Brain pericyte (primary cell): ENCODE measurements around the gene ADPGK.

ENCODE experiments used
- DNase-seq: peaks from one replicate; pipeline ENCODE4 v3.0.0-alpha.2; 2012; ENCODE audit warnings: low read depth, low spot score

ADPGK gene

GRCh38 chr15:72790302-72790910 is 6.8 kb upstream of the ADPGK start:
- DNase-seq = no peak

DNA sequence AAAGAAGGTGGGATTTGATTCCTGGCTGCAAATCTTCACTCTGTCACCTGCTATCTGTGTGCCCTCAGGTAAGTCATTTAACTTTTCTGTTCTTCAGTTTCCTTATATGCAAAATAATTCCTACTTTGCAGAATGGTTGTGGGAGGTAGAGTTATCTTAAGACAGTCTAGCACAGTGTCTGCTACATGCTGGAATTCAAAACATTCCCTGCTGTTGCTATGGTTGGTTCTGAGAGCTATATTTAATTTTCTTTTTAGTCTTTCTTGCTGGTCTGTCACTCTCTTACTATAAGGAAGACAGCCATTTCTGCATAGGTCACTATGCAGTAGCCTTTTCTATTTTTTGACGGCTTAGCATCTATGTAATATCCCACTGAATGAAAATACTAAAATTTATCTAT is 4.0 kb upstream of the ADPGK start:
- no peak for DNase-seq

DNA sequence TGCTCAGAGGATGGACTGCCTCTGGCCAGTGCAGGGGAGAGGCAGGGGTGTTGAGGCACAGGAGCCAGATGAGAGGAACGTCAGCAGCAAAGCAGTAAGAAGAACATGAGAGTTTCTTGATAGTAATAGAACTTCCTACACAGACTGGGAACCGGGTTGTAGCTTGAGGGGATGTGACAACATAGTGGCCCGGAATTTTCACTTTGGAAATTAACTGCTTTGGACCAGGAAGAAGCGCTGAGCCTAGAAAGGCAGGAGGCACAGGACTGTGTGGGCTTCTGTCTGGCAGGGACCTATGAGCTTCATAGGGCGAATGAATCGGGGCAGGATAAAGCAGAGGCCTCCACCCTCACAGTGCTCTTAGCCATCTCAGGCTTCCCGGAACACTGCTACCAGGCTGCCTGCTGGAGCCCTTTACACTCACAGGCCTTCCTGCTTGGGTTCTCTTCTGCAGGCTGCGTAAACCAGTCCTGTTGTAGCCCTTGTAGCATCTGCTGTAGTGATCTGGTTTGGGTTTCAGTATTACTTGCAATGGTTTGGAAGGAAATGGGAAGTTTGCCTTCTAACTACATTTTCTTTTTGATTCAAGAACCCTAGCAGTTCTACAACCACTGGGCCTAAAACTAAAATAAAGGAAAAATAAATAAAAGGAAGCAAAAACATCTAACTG is 3.3 kb upstream of the ADPGK start:
- DNase-seq = no peak

DNA sequence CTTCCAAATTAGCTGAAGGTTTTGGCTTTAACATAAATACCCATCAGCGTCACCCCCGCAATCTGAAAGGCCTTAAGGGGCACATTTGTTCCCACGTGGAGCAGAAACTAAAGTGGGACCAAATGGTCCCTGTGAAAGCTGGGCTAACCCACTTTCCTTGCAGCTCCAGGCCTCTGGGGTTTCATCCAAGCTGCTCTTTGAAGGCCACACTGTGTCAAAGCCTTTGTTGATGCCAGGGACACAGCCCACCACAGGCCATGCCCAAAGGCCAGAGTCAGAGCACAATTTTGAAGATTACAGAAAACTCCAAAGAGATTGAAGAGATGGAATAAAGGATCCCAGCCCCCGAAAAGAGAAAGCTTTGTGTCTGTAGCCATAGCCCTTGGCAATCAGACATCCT is 2.7 kb upstream of the ADPGK start:
- no peak for DNase-seq

GRCh38 chr15:72785841-72786240 is 2.3 kb upstream of the ADPGK start:
- no peak for DNase-seq

- no peak for DNase-seq
Observed at GRCh38 chr15:72785432-72785831, 1.9 kb upstream of the ADPGK start.

DNA sequence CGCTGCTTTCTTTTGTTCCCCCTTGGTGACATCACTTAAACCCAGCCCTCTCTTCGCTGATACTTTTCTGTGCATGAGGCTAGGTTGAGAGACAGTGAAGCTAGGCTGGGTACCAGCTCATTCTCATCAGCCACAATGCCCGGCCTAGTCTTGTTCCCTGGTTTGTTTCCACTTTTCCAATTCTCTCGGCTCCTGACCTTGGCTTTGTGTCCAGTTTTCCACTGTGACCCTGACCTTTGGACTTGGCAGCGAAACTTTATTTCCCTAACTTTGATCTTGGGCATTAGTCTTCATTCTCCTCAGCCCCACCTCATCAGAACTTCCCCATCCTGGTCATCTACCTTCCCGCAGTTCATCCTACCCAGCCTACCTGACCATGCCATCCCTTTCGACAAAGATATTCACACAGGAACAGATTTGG is 908 bp upstream of the ADPGK start:
- DNase-seq = no peak

- DNase-seq = no peak
Observed at GRCh38 chr15:72783004-72783639, 436 bp downstream of the ADPGK start.

DNA sequence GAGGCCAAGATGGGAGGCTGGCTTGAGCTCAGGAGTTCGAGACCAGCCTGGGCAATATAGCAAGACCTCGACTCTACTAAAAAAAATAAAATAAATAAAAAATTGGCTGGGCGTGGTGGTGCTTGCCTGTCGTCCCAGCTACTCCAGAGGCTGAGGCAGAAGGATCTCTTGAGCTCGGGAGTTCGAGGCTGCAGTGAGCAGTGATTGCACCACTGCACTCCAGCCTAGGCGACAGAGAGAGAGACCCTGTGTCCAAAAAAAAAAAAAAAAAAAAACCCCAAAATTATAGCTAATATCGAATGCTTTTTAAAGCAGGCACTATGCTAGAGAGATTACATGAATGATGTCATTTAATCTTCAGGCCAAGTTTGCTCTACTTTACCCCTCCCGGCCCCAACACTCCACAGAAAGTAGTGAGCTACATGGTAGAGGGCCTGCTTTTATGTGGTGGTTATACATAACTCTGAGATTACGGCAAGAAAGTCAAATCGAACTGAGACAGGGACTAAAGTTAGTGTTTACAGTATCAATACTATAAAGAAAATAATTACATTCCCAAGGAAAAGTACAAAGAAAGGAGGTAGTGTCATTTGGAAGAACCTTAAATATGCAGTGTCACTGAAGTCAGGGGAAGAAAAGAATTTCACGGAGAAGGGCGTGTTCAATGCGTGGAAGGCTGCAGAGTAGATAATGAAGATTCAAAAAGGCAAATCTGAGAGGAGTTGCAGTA is 1.1 kb downstream of the ADPGK start:
- no peak for DNase-seq

GRCh38 chr15:72781631-72782030 is 1.9 kb downstream of the ADPGK start:
- no peak for DNase-seq

DNA sequence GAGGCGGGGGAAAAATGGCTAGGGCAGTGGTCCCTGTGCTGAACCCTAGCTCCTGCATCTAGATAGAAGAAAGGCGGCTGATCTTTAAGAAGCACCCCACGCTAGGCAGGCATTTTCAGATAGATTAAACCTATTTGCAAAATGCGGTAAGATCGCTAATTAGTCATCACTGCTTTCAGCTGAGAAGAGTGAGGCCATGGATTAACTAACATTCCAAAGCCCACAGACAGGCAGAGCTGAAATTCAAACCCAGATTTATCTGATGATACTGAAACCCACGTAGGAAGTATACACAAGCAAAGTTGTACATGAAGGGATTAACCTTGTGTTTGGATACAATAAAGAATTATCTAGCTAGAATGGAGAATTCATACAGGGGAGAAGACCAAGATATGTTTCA is 4.8 kb downstream of the ADPGK start:
- no peak for DNase-seq

- DNase-seq = no peak
Observed at GRCh38 chr15:72774696-72775383, 8.7 kb downstream of the ADPGK start.

DNA sequence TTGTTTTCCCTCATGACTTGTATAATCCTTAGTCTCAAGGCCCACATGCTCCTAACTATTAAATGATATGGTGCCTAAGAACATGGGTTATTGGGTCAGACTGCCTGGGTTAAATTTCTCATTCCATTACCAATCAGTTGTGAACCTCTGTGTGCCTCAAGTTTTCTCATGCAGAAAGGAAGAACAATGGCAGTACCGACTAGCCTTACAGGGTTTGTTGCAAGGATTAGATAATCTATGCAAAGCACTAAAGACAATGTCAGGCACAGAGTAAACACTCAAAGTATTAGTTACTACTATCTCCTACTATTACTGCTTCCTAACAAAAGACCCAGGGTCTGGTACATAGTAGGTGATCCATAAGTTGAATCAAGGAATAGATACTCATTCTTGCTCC is 12.2 kb downstream of the ADPGK start:
- no peak for DNase-seq

DNA sequence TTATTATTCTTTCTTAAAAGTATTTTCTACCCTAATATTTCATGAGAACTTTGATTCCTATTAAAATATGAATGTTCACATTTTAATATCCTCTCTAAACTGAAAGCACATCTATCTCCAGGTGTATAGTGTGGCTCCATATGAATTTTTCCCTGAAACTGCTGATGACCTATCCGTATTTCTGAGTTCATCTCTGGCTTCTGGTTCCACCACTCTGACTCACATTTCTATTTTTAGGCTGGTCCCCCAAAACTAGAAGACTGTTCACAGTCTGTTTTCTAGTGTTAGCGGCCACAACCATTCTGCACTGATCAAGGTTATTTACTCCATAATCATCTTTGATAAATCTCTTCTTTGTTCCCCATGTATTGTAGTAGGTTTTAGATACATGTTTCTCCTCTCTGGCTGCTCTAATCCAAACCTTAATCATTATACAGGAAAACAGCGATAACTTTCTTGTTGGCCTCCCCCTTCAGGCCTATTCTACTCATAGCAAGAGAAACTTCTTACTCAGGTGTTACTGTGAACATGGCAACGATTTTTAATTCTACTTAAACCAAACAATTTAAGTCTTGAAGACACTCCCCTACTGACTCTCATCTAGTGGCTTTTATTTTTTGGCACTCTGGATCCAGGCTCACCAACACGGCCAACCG is 12.8 kb downstream of the ADPGK start:
- DNase-seq = no peak

GRCh38 chr15:72766780-72767179 is 16.8 kb downstream of the ADPGK start:
- DNase-seq = no peak

- no peak for DNase-seq
Observed at GRCh38 chr15:72766025-72766424, 17.5 kb downstream of the ADPGK start.

DNA sequence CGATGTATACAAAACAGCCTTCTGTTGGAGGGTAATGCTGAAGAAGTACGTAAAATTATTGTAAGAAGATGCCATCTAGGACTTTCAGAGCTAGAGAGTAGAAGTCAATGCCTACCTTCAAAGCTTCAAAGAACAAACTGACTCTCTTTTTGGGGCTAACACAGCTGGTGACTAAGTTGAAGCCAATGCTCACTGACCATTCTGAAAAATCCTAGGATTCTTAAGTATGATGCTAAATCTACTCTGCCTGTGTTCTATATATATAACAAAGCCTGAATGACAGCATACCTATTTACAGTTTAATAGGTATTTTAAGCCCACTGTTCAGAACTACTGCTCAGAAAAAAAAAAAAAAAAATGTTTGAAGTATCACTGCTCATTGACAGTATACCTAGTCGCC is 18.9 kb downstream of the ADPGK start:
- no peak for DNase-seq

GRCh38 chr15:72760590-72761260 is 22.8 kb downstream of the ADPGK start:
- DNase-seq = no peak

GRCh38 chr15:72758182-72758581 is 25.4 kb downstream of the ADPGK start:
- peak; percentile 30 for DNase-seq

- no peak for DNase-seq
Observed at GRCh38 chr15:72754096-72754495, 29.5 kb downstream of the ADPGK start.
